ENCODE measurements around the gene PDE4B. TPM values are rescaled to one million over a fixed set of nuclear protein-coding genes. Genes with fewer than 3 reads are reported as not detected.

The PDE4B gene
- total and polyA plus RNA-seq, 7 donors = 4.1 to 191 (median 16.3) TPM

- Histone ChIP-seq H3K27ac (no peak overlapping the region), H3K4me3 (no peak overlapping the region), H3K9me3 (peaks cover 2% of the 10 kb centered on the region), H3K27me3 (ENCODE audit: insufficient read depth in 3 of 3, low read length in 2 of 3) (peaks cover 0 to 2% (median 0%) of the 10 kb centered on the region in 3 donors), H3K36me3 (ENCODE audit: insufficient read depth in 1 of 2, low read depth in 1 of 2) (no peaks in the 10 kb centered on the region), H3K4me1 (no peaks in the 10 kb centered on the region)
- ATAC-seq (no peak), DNase-seq (no peak)
- intact Hi-C loops (cut with DNase I) = no loop called here
- WGBS, 3 donors = 76 to 97% (median 86%) methylated on average over 4 of the region's 4 CpGs
- TF ChIP-seq, protein P1, sequence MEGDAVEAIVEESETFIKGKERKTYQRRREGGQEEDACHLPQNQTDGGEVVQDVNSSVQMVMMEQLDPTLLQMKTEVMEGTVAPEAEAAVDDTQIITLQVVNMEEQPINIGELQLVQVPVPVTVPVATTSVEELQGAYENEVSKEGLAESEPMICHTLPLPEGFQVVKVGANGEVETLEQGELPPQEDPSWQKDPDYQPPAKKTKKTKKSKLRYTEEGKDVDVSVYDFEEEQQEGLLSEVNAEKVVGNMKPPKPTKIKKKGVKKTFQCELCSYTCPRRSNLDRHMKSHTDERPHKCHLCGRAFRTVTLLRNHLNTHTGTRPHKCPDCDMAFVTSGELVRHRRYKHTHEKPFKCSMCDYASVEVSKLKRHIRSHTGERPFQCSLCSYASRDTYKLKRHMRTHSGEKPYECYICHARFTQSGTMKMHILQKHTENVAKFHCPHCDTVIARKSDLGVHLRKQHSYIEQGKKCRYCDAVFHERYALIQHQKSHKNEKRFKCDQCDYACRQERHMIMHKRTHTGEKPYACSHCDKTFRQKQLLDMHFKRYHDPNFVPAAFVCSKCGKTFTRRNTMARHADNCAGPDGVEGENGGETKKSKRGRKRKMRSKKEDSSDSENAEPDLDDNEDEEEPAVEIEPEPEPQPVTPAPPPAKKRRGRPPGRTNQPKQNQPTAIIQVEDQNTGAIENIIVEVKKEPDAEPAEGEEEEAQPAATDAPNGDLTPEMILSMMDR (IDR thresholded peaks at IDR 0.05) = no peak
Observed at GRCh38 chr1:66422804-66423203, 630.1 kb downstream of the PDE4B start.

Data from psoas muscle (tissue), 8 donors.